ENCODE data around the gene DOK3.

Gene DOK3

GRCh38 chr5:177474846-177475562 is 34.6 kb downstream of the DOK3 start:
- no peak overlapping the region for H3K4me2 ChIP-seq (ENCODE audit: low read length)
- no peaks in the 10 kb centered on the region for H3K9me3 ChIP-seq (replicated peaks; ENCODE audit: low read length)
- H3K4me3 ChIP-seq (ENCODE audit: low read length) = no peak overlapping the region
- H3K4me1 ChIP-seq (ENCODE audit: control insufficient read depth, insufficient read depth, low read length) = peaks cover 41% of the 10 kb centered on the region
- H3K9ac ChIP-seq (ENCODE audit: low read depth, low read length) = no peak overlapping the region
- H3K36me3 ChIP-seq (ENCODE audit: insufficient read depth, low read length) = peaks cover 18% of the 10 kb centered on the region
- no peaks in the 10 kb centered on the region for H3K27me3 ChIP-seq (ENCODE audit: control insufficient read depth, insufficient read depth, low read length)

DNA sequence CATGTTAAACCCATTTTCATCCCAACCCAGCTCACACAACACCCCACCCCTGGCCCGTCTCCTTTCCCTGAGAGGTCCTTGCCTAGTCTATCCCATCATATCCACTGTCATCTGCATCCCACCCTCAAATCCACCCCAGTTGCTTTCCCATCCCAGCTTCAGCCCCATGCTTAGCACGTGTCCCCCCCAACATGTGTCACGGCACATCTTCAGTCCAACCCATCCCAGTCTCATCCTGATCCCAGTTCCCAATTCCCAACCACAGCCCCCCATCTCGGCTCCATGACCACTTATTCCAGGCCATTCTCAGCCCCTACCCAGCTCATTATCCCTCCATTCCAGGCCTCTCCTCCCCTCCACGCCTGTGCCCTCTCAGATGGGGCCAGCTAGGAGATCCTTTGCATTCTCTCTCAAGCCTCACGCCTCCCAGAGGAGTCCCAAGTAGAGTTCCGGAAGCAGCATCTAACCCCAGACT is 35.6 kb downstream of the DOK3 start:
- Histone ChIP-seq H3K9ac (ENCODE audit: low read depth, low read length) (no peak overlapping the region), H3K9me3 (replicated peaks; ENCODE audit: low read length) (no peaks in the 10 kb centered on the region), H3K27me3 (ENCODE audit: control insufficient read depth, insufficient read depth, low read length) (no peaks in the 10 kb centered on the region), H3K4me2 (ENCODE audit: low read length) (peak overlapping the region; percentile 10), H3K4me1 (ENCODE audit: control insufficient read depth, insufficient read depth, low read length) (peaks cover 41% of the 10 kb centered on the region), H3K4me3 (ENCODE audit: low read length) (no peak overlapping the region), H3K36me3 (ENCODE audit: insufficient read depth, low read length) (peaks cover 13% of the 10 kb centered on the region)

- H3K27me3 ChIP-seq (ENCODE audit: control insufficient read depth, insufficient read depth, low read length) = no peaks in the 10 kb centered on the region
- H3K9me3 ChIP-seq (replicated peaks; ENCODE audit: low read length) = no peaks in the 10 kb centered on the region
- H3K4me2 ChIP-seq (ENCODE audit: low read length) = peak within 1 kb of the TSS; percentile 98
- H3K36me3 ChIP-seq (ENCODE audit: insufficient read depth, low read length) = peaks cover 13% of the 10 kb centered on the region
- H3K4me1 ChIP-seq (ENCODE audit: control insufficient read depth, insufficient read depth, low read length) = peaks cover 43% of the 10 kb centered on the region
- peak within 1 kb of the TSS; percentile 86 for H3K9ac ChIP-seq (ENCODE audit: low read depth, low read length)
- H3K4me3 ChIP-seq (ENCODE audit: low read length) = peak within 1 kb of the TSS; percentile 92
These were observed 36.1 kb downstream of the DOK3 start, which contains the start of gene DBN1 for GRCh38 chr5:177473443-177474001. TSS of gene DBN1 (minus strand) at chr5:177473634. CDS start at chr5:177473521, 113 bp downstream.

GRCh38 chr5:177472460-177473442 is 36.9 kb downstream of the DOK3 start:
- Histone ChIP-seq H3K9ac (ENCODE audit: low read depth, low read length) (peak overlapping the region; percentile 86), H3K9me3 (replicated peaks; ENCODE audit: low read length) (no peaks in the 10 kb centered on the region), H3K4me1 (ENCODE audit: control insufficient read depth, insufficient read depth, low read length) (peaks cover 45% of the 10 kb centered on the region), H3K4me2 (ENCODE audit: low read length) (peak overlapping the region; percentile 98), H3K27me3 (ENCODE audit: control insufficient read depth, insufficient read depth, low read length) (no peaks in the 10 kb centered on the region), H3K4me3 (ENCODE audit: low read length) (peak overlapping the region; percentile 92), H3K36me3 (ENCODE audit: insufficient read depth, low read length) (peaks cover 19% of the 10 kb centered on the region)

- Histone ChIP-seq H3K36me3 (ENCODE audit: insufficient read depth, low read length) (peaks cover 25% of the 10 kb centered on the region), H3K4me2 (ENCODE audit: low read length) (peak overlapping the region; percentile 98), H3K9me3 (replicated peaks; ENCODE audit: low read length) (no peaks in the 10 kb centered on the region), H3K4me3 (ENCODE audit: low read length) (peak overlapping the region; percentile 92), H3K4me1 (ENCODE audit: control insufficient read depth, insufficient read depth, low read length) (peaks cover 43% of the 10 kb centered on the region), H3K9ac (ENCODE audit: low read depth, low read length) (peak overlapping the region; percentile 86), H3K27me3 (ENCODE audit: control insufficient read depth, insufficient read depth, low read length) (no peaks in the 10 kb centered on the region)
These were observed 37.8 kb downstream of the DOK3 start for GRCh38 chr5:177471610-177472356.

DNA sequence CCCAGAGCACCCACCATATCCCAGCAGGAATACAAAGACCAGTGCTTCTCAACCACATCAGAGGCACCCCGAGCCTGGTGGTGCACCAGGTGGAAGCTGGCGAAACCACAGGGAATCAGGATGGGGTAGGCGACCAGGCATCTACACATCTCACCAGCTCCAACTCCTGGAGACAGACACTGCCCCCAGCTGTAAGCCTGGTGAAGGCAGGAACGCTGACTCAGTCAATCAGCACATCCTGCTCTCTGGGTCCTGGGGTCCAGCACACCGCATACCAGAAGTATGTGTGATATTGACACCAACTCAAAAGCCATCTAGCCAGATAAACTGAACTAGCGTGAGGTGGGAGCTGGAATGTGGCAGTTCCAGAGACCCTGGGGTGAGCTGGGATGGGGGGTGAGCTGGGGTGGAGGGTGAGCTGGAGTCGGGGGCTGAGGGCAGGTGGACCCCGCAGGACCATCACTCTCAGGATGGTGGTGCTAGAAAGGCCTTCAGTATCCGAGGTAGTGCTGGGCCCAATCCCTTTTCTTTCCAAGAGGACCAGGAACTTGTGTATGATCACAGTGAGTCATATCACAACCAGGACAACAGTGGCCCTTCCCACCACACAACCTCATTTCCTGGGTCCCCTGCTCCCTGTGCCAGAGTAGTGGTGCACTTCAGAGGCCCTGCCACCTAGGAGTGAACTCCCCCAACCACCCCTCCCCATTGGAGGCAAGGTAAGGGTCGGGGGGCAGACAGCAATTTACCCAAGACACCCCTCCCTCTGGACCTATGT is 38.7 kb downstream of the DOK3 start:
- H3K9ac ChIP-seq (ENCODE audit: low read depth, low read length) = no peak overlapping the region
- peaks cover 33% of the 10 kb centered on the region for H3K36me3 ChIP-seq (ENCODE audit: insufficient read depth, low read length)
- no peaks in the 10 kb centered on the region for H3K9me3 ChIP-seq (replicated peaks; ENCODE audit: low read length)
- peaks cover 40% of the 10 kb centered on the region for H3K4me1 ChIP-seq (ENCODE audit: control insufficient read depth, insufficient read depth, low read length)
- H3K4me2 ChIP-seq (ENCODE audit: low read length) = peak overlapping the region; percentile 98
- H3K27me3 ChIP-seq (ENCODE audit: control insufficient read depth, insufficient read depth, low read length) = no peaks in the 10 kb centered on the region
- peak overlapping the region; percentile 92 for H3K4me3 ChIP-seq (ENCODE audit: low read length)

DNA sequence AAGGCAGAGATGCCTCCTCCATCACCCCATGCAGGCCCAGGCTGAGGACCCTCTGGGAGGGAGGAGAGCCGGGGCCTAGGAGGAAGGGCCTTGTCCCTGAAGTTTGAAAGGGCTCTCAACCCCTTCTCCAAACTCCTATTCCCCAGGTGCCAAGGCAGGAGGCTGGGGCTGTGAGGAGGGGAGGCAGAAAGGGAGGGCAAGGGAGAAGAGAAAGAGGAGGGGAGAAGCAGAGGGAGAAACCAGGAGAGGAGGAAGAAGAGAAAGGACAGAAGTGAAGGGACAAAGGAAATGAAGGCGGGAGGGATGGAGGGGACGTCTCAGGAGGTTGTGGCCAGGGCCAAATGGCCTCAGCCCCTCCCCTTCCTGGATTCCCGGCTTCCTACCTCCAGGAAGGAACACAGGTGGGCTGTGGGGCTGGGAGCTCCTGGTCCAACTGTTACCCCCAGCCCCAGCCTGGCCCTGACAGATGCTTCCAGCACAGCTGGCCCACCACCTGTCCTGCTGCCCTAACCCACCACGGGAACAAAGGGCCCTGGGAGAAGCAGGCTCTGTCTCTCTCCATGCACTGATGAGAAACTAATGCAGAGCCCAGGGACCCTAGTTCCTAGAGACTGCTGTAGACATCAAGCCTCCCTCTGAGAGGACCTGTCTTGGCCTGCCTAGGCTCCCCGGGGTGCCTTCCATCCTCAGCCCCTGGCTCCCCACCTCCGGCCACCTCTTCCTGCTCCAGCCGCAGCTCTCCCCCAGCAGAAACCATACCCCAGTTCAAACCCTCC is 39.7 kb downstream of the DOK3 start:
- Histone ChIP-seq H3K36me3 (ENCODE audit: insufficient read depth, low read length) (peaks cover 44% of the 10 kb centered on the region), H3K4me3 (ENCODE audit: low read length) (no peak overlapping the region), H3K27me3 (ENCODE audit: control insufficient read depth, insufficient read depth, low read length) (no peaks in the 10 kb centered on the region), H3K9me3 (replicated peaks; ENCODE audit: low read length) (peaks cover 4% of the 10 kb centered on the region), H3K4me2 (ENCODE audit: low read length) (peak overlapping the region; percentile 98), H3K4me1 (ENCODE audit: control insufficient read depth, insufficient read depth, low read length) (peaks cover 40% of the 10 kb centered on the region), H3K9ac (ENCODE audit: low read depth, low read length) (no peak overlapping the region)

GRCh38 chr5:177468685-177469628 is 40.7 kb downstream of the DOK3 start:
- H3K9ac ChIP-seq (ENCODE audit: low read depth, low read length) = no peak overlapping the region
- no peak overlapping the region for H3K4me3 ChIP-seq (ENCODE audit: low read length)
- H3K27me3 ChIP-seq (ENCODE audit: control insufficient read depth, insufficient read depth, low read length) = no peaks in the 10 kb centered on the region
- H3K4me1 ChIP-seq (ENCODE audit: control insufficient read depth, insufficient read depth, low read length) = peaks cover 40% of the 10 kb centered on the region
- peaks cover 4% of the 10 kb centered on the region for H3K9me3 ChIP-seq (replicated peaks; ENCODE audit: low read length)
- peaks cover 44% of the 10 kb centered on the region for H3K36me3 ChIP-seq (ENCODE audit: insufficient read depth, low read length)
- no peak overlapping the region for H3K4me2 ChIP-seq (ENCODE audit: low read length)

GRCh38 chr5:177468329-177468684 is 41.3 kb downstream of the DOK3 start:
- Histone ChIP-seq H3K9ac (ENCODE audit: low read depth, low read length) (no peak overlapping the region), H3K9me3 (replicated peaks; ENCODE audit: low read length) (peaks cover 4% of the 10 kb centered on the region), H3K4me2 (ENCODE audit: low read length) (no peak overlapping the region), H3K4me1 (ENCODE audit: control insufficient read depth, insufficient read depth, low read length) (peaks cover 40% of the 10 kb centered on the region), H3K36me3 (ENCODE audit: insufficient read depth, low read length) (peaks cover 49% of the 10 kb centered on the region), H3K4me3 (ENCODE audit: low read length) (no peak overlapping the region), H3K27me3 (ENCODE audit: control insufficient read depth, insufficient read depth, low read length) (no peaks in the 10 kb centered on the region)

Data from skeletal muscle satellite cell (primary cell).